Measurements from ENCODE around the gene NKD1. TPM values are rescaled to one million over a fixed set of nuclear protein-coding genes. Genes with fewer than 3 reads are reported as not detected.

Gene NKD1
- polyA plus RNA-seq, 5 donors = 31.4 to 48.2 (median 34.6) TPM

GRCh38 chr16:50598256-50598894, 50.2 kb downstream of the NKD1 start:
- no peak for DNase-seq

GRCh38 chr16:50598936-50599361, 50.8 kb downstream of the NKD1 start:
- no peak for DNase-seq

- DNase-seq = no peak
These were observed 51.3 kb downstream of the NKD1 start for GRCh38 chr16:50599494-50599893.

GRCh38 chr16:50600582-50601283, 52.5 kb downstream of the NKD1 start:
- no peak for DNase-seq

- DNase-seq = no peak
These were observed 53.1 kb downstream of the NKD1 start for GRCh38 chr16:50601341-50601740.

DNA sequence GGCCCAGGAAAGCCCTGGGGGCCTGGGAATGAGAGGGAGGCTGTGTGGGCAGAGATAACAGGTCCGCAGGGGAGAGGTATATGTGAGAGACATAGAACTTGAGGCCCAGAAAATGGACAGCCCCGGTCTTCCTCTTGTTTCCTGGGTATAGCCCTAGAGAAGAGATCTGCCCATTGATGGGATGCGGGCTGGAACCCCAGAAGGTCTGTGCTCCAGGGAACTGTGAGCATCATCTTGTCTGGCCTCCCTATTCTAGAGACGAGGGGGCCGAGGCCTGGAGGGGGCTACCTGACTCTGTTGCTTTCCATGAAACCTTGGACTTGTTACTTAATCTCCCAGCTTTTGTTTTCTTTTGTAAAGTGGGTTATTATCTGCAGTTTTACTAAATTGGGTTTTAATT, 53.9 kb downstream of the NKD1 start:
- DNase-seq = no peak

- DNase-seq = no peak
These were observed 54.5 kb downstream of the NKD1 start for GRCh38 chr16:50602531-50603205.

- no peak for DNase-seq
These were observed 55.2 kb downstream of the NKD1 start for GRCh38 chr16:50603206-50604064.

DNA sequence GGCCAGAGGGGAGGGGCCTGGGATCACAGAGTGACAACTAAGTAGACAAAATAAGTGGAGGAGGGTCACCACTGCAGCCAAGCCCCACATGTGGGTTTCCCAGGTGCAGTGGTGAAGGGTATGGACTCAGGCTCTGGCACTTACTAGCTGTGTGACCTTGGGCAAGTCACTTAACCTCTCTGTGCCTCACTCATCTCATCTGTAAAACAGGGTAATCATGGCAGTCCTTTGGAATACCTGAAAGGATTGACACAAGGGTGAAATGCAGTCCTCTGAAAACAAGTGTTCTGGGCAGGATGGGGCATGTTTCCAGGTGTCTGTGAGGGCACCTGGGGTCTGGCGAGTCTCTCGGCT, 55.8 kb downstream of the NKD1 start:
- DNase-seq = no peak

DNA sequence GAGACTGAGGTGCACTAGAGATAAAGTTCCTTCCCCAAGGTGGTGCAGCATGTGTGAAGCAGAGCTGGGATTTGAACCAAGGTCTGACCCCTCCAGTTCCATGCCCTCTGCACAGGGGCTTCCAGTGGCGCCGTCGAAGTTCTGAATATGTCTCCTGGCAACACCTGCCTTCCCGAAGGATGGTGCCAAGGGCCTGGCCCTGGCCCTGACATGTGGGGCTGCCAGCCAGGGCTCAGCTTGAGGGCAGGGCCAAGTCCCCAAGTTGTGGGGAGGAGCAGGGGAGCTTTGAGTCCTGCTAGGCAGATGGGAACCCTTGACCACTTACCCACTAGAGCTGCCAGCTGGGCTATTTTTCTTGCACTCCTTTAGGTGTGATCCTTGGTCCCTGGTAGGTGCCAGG, 56.4 kb downstream of the NKD1 start:
- no peak for DNase-seq

DNA sequence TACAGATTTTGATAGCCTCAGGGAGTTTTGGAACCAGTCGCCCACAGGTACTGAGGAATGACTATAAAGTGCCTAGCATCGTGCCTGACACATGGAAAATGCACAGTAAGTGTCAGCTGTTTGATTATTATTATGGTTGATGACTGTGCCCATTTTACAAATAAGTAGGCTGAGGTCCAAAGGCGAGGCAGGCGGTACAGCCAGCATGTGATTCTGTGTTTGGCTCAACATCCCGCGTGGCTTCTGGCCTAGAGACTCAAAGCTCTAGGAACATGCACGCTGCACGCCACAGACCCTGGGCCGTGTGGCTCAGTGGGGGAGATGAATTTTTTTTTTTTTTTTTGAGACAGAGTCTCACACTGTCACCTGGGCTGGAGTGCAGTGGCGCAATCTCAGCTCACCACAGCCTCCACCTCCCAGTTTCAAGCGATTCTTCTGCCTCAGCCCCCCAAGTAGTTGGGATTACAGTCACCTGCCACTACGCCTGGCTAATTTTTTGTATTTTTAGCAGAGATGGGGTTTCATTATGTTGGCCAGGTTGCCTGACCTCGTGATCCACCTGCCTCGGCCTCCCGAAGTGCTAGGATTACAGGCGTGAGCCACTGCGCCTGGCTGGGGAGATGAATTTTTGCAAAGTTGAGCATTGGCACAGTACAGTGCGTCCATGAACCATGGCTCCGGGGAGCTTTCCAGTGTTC, 57.7 kb downstream of the NKD1 start:
- no peak for DNase-seq

GRCh38 chr16:50606431-50607050, 58.3 kb downstream of the NKD1 start:
- DNase-seq = no peak

GRCh38 chr16:50607051-50607431, 58.8 kb downstream of the NKD1 start:
- DNase-seq = no peak

- DNase-seq = no peak
These were observed 59.3 kb downstream of the NKD1 start for GRCh38 chr16:50607447-50607846.

- DNase-seq = no peak
These were observed 59.9 kb downstream of the NKD1 start for GRCh38 chr16:50607970-50608557.

- DNase-seq = no peak
These were observed 60.9 kb downstream of the NKD1 start for GRCh38 chr16:50609049-50609448.

GRCh38 chr16:50609471-50609870, 61.3 kb downstream of the NKD1 start:
- DNase-seq = no peak

- no peak for DNase-seq
These were observed 62.4 kb downstream of the NKD1 start for GRCh38 chr16:50610331-50611262.

DNA sequence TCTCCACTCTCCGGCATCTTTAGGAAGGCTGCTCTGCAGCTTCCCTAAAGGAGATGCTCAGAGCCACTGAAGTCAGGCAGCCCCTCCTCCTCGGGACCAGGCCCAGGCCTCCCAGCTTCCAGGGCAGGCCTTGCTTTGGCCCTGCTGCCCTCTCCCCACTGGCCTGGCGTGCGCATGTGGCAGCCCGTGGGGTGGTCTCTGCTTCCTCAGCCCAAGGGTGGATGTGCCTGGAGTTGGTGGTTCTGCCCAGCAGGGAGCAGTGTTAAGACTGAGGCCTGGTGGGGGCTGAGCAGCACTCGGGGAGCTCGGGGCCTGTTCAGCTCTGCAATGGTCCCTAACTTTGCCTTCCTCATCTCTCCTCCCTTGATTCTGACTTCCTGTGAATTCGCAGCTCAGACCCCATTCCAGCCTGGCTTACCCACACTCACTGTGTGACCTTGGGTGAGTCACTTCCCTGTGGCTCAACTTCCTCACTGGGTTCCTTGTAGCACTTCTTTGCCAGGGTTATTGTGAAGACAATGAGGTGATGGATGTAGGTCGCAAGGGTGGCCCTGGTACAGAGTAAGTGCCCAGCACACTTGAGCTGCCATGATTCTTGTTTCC, 63.2 kb downstream of the NKD1 start:
- no peak for DNase-seq
